HG03457 (cell line): ENCODE results near the gene IL13RA1.
"Not testable (repeated sequence)": the region's sequence is repeated elsewhere in the genome, so short reads cannot be mapped to it uniquely, and the experiment has no call there.

Source experiments
- ATAC-seq: cut with Tn5 transposase; IDR thresholded peaks from one replicate; pipeline ENCODE4 v1.9.1; 2021; ENCODE audit warnings: moderate number of reproducible peaks; ENCODE audit not compliant: unreplicated experiment

Gene IL13RA1

DNA sequence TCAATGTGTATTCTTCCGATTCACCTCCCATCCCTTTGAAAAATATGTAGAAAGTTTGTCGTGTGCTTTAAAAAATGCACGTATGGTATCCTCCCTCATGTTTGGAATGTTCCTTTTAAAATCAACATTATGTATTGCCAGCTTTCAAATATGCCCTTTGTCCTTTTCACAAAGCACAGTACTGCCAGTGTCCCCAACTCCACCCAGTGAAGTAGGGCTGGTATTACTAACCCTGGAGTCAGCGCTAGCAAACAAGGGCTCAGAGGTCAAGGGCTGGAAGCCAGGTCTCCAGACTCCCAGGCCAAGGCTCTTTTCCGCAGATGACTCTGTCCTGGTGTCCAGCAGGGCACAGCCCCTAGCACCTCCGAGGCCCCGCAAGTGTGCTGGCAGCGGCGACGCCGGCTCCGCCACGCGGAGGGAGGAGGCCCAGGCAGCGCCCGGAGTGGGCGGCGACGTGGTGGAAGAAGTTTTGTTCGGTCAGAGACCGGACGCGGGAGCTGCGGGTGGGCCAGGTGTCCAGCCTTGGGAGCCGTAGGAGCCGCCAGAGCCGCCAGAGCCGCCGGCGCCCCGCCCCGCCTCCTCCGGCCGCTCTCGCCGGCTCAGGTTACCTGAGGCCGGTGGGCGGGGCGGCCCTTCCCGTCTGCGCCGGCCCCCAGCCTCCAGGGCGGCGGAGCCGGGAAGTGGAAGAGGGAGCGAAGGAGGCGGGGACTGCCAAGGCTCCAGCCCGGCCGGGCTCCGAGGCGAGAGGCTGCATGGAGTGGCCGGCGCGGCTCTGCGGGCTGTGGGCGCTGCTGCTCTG, at the start of gene IL13RA1:
Gene IL13RA1, plus strand, starts transcription at position 720 of the 799 bp plus-strand sequence. Its CDS starts 33 bp downstream, at position 753.
- no peak for ATAC-seq

DNA sequence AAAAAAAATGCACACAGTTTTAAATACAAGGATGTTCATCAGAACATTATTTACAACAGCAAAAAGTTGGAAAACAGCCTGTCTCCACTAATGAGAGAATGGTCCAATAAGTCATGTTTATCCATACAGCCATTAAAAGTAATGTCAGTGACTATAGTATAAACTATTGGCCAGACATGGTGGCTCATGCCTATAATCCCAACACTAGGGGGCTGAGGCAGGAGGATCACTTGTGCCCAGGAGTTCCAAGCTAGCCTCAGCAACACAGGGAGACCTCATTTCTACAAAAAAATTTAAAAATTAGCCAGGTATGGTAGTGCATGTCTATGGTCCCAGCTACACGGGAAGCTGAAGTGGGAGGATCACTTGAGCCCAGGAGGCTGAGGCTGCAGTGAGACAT, 48.1 kb upstream of the IL13RA1 start:
- no peak for ATAC-seq

DNA sequence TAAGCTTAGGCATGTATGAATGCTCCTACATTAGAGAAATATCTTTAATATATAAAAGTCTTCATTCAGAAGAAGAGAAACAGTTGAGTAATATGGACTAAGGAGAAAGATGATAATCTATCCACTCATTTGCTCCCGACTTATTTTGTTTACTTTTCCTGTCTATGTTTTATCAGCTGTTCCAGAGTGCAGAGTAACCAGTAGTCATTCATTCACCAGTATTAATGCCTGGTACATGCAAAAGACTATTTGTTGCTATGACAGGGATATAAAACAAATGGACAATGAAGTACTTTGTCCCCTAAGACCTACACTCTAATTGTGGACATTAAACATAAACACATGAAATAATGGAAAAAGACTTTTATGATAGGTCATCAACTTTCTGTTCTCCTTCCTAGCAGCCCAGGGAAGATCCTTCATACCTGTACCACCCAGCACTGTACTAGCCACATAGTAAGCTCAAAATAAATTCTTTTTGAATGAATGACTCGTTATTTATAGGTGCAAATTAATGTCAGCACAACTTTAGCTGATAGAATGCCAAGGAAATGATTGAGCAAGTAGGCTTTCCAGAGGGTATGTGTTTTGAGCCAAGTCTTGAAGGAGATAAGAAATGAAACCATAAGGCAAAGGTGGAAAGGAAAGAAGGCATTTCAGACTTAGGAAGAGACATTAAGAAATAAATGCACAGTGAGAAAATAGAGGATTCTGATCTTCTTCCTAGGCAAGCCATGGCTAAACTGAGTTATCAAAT, 45.0 kb upstream of the IL13RA1 start:
- no peak for ATAC-seq

DNA sequence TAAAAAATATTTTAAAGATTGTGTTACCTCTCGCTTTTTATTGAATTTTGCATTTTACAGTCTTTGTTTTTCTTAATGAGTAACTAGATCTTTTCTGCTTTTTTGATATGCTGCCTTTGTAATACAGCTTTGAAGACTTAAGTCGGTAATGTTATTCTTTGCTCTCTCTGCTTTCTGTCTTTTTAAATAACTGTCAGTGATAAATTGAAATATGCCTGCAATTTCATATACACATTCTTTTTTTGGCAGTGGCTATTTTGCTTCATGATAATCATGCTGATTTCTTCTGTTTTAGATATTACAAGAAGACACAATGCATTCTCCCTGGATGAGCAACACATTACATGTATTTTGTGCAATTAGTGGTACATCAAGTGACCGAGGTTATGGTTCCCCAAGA, 42.0 kb upstream of the IL13RA1 start:
- ATAC-seq, result no peak

DNA sequence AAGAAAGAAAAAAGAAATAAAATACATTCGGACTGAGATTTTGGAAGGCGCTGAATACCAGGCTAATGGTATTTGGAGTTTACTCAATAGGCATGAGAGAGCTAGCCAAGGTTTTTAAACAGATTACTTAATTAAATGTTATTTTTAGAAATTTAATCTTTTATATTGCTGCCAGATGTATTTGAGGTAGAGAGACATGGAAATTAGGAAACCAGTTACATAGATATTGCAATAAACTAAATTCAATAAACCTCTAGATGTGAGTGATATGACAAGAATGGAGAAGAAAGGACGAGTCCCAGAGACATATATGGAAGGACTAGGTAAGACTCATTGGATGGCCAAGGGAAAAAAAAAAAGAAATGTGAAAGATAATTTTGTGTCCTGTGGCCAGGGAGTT, 38.5 kb upstream of the IL13RA1 start:
- no peak for ATAC-seq

DNA sequence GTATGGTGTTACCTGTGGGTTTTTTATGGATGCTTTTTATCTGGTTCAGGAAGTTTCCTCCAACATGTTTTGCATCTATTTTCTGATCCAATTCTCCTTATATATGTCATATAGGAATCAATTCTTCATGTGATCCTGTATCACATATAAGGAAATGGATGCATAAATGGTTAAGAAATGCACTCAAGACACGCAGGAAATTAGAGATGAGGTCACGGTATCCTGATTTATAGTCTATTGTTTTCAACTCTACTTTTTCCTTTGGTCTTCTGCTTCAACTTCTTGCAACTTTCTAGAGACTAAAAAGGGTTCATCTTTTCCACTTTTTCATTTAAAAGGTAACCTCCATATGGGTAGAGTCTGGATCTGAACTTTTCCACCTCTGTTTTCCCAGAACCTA, 33.6 kb upstream of the IL13RA1 start:
- ATAC-seq, result no peak

DNA sequence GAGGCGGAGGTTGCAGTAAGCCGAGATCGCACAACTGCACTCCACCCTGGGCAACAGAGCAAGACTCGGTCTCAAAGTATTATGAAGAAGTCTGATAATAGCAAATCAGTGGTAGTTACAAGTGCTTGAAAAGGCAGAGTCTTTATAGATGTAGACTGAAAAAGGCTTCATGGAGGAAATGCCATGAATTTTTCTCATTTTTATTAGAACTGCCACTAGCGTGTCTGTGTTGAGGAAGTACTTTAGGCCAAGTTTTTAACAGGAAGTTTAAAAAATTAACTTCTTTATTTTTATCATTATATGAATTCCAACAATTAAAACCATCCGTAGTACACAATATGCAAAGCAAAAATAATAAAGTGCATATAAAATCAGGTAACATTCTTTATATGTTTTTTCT, 32.8 kb upstream of the IL13RA1 start:
- no peak for ATAC-seq

DNA sequence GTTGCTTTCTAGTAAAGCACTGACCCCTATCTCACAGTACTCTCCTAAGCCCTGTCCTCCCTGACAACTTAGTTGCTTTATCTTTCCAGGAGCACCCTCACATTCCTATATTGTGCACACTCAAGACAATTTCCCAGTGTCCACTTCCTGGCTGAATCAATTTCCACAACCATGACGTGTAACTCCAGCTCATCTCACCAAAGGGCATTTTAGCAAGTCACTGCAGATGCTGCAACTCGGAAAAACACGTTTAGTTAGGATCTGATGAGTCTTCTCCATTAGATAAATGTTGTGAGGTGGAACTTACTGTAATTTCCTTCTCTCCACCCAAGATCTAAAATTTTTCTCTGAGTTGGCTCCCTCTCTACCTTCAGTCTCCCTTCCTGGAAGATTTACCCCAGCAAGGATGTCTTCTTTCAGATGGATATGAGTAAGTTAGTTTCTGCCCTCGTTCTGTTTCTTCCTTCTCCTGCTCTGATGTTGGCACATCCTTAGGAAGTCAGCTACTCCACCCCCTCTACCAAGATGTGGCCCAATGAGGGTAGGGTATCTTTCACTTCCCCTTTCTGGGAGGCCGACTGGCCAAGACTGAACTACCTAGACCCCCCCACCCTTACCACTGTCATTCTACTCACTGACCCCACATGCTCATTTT, 28.8 kb upstream of the IL13RA1 start:
- no peak for ATAC-seq

DNA sequence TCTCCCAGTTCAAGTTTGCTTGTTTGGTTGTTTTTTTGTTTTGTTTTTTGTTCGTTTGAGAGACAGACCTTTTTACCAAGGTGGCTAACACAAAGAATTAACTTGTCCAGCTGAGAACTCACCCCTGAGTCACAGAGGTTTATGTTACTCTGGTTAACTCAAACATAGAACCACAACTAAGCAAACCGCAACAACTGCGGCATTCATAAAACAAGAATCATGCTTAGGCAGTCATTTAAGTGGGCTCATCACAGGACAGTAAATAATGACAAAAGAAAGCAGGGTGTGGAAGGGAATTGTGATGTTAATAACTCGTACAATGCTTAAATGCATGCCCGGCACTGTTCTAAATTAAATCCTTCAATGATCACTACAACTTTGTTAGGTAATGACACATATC, 24.7 kb upstream of the IL13RA1 start:
- no peak for ATAC-seq

DNA sequence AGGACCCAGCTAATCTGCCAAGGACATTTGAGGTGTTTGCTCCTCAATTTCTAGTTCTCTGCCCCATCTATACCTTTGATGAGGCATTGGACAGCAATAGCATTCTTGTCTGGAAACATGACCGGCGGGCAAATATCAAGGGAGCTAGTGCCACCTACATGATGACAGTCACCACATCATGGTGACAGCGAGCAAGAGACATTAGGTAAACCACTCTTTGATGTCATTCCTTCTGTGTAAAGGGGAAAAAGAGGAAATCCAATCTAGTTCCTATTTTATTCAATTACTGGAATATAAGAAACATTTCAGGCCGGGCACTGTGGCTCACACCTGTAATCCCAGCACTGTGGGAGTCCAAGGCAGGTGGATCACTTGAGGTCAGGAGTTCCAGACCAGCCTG, 20.7 kb upstream of the IL13RA1 start:
- no peak for ATAC-seq

DNA sequence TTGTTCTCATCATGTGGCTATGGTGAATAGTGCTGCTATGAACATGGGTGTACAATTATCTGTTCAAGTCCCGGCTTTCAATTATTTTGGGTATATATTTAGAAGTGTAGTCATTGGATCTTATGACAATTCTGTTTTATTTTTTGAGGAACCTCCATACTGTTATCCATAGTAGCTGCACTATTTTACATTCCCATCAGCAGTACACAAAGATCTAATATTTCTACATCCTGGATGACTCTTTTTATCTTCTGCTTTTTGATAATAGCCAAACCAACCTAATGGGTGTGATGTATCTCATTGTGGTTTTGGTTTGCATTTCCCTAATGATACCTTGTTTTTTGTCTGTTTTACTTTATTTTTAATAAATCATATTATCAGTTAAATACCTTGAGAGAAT, 12.9 kb upstream of the IL13RA1 start:
- ATAC-seq, result no peak

DNA sequence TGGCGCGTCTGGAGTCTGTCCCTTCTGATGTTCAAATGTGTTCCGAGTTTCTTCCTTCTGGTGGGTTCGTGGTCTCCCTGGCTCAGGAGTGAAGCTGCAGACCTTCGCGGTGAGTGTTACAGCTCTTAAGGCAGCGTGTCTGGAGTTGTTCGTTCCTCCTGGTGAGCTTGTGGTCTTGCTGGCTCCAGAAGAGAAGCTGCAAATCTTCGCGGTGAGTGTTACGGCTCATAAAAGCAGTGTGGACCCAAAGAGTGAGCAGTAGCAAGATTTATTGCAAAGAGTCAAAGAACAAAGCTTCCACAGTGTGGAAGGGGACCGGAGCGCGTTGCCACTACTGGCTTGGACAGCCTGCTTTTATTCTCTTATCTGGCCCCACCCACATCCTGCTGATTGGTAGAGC, 11.5 kb upstream of the IL13RA1 start:
- ATAC-seq, result not testable (repeated sequence)

DNA sequence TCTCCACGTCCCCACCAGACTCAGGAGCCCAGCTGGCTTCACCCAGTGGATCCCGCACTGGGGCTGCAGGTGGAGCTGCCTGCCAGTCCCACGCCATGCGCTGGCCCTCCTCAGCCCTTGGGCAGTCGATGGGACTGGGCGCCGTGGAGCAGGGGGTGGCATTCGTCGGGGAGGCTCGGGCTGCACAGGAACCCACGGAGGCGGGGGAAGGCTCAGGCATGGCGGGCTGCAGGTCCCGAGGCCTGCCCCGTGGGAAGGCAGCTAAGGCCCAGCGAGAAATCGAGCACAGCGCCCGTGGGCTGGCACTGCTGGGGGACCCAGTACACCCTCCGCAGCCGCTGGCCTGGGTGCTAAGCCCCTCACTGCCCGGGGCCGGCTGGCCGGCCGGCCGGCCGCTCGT, 10.6 kb upstream of the IL13RA1 start:
- not testable (repeated sequence) for ATAC-seq

DNA sequence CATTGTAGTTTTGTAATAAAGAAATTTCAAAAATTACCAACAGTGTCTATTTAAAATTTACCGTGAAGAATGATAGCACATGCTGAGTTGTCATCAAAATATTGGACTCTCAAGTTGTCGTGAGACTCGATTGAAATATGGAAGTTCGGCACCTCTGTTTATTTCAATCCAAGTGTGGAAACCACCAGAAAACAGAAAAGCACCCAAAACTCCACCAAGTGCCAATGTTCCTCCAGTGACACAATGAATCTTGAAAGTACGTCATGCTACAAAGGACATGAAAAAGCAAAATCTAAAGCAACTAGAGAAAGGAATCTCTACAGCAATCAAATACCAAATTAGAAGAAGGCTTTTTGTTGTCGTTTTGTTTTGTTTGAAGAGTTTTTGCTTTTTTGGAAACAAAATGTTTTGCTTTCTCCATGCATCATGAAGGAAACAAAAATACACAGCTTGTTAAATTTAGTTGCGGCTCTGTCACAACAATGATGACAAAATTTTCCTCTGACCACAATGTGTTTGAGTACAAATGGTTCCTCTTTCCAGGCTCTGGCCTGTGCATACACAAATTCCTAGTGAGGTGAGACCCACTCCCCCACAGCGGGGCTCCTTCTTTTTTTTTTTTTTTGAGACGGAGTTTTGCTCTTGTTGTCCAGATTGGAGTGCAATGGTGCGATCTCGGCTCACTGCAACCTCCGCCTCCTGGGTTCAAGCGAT, 9.6 kb upstream of the IL13RA1 start:
- no peak for ATAC-seq

DNA sequence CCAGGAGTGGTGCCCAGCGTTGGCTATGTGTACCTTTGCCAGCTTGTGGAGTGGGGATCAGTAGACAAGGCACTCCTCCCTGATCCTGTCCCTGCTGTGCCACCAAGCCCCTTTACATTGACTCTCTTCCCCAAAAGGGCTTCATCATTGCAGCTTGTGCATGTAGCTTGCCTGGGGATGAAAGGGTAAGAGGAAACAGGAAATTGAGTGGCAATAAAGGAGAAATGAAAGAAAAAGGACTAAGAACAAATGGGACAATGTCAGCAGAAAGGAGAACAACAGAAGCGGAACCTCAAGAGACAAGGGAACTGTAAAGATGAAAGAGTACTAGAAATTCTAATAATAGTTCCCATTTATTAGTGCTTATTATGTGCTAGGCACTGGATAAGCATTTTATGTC, 8.7 kb upstream of the IL13RA1 start:
- ATAC-seq, result no peak

DNA sequence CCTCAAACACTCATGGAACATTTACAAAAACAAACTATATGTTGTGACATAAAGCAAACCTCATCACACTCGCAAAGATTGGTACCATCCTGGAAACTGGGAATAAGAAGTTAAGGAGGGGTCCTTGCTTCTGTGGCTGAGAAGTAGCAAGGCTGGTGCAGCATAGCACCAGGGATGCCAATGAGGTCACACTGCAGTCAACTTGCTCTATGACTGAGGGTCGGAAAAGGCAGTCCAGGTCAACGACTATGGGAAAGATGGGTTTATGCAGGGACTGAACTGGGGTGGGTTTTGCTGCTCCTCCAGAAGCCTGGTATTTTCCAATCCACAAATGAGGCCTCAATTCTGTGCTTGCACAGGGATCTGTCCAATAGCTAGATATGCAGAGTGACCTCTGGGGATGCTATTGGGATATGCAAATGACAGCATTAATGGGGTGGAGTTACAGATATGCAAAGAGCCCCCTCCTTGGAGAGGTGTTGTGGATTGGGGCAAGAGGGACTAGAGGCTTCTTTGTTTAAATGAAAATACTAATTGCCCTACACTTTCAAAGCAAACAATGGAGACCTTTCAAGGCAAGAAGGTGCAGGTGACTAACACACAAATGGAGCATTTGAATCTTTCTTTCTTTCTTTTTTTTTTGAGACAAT, 7.2 kb upstream of the IL13RA1 start:
- no peak for ATAC-seq

DNA sequence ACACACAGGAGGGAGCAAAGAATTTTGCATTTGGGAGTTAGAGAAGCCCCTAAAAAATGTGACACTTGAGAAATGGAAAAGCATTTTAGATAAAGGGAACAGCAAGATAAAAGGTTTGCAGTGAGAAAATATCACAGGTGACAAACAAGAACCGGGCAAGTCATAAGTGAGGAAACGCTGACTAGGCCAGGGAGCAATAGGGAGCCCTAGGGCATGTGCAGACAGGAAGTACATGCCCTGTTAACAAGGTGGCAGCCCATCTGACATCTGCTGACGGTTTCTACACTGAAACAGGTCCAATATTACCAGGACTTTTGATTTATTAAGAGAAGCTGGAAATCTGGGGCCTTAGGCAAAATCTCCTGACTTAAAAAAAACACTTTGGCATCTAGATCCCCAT, 4.0 kb upstream of the IL13RA1 start:
- no peak for ATAC-seq

DNA sequence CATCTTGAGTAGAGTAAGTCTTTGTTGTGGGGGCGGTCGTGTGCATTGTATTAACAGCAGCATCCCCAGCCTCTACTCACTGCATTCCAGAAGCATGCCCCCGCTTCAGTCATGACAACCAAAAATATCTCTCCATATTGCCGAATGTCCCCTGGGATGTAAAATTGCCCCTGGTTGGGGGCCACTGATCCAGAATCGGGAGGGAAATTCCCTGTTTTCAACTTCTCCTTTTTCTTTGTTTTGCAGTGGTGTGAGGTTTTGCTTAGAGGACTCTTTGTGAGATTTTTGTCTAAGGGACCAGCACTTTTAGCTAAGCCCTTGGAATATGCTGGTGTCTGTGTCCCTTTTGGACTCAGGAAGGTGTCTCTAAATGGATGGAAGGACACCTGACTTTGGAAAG, 3.0 kb upstream of the IL13RA1 start:
- ATAC-seq, result no peak

DNA sequence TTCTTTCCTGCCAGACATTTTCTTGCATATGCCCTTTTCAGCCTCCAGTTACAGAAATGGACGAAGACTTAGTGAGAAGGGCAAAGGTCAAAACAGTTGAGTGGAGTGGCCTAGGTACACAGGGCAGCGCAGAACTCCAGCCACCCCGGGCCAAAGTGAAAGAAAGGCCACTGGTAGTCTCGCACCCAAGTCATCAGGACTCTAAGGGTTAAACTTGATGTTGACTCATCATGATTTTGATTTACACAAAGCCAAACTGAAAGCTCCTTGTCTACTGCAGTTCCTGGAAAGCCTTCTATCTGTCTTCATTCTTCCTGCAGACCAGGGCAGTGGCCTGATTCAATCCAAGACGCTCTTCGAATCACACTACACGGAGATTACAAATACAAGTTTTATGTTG, 2.6 kb upstream of the IL13RA1 start:
- no peak for ATAC-seq

DNA sequence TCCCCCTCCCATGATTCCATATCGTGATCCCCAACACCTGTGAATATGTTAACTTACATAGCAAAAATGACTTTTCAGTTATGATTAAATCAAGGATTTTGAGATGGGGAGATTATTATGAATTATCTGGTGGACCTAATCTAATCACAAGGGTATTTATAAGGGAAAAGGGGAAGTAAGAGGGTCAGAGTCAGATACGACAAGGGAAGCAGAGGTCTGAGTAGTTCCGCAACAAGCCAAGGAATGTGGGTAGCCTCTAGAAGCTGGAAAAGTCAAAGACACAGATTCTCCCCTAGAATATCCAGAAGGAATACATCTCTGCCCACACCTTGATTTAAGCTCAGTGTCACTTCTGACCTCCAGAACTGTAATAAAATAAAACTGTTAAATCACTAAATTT, 1.0 kb upstream of the IL13RA1 start:
- no peak for ATAC-seq
